NCI-H1694 treated with DMSO at 0.1 percent for 48 hours (cell line): ENCODE measurements around the gene MAST1.
"Not testable (repeated sequence)": the region's sequence is repeated elsewhere in the genome, so short reads cannot be mapped to it uniquely, and the experiment has no call there.

Experiments used
- DNase-seq: peaks from one replicate; lab custom pipeline; 2025; lab: John Stamatoyannopoulos, UW

The MAST1 gene

GRCh38 chr19:12896460-12896859 lies 58.1 kb downstream of the MAST1 start:
- no peak for DNase-seq

GRCh38 chr19:12899891-12900518 lies 61.7 kb downstream of the MAST1 start:
- DNase-seq: no peak

GRCh38 chr19:12907166-12907565 lies 68.9 kb downstream of the MAST1 start:
- DNase-seq: no peak

GRCh38 chr19:12912571-12912970 lies 74.3 kb downstream of the MAST1 start:
- DNase-seq: no peak

GRCh38 chr19:12913011-12913561 lies 74.8 kb downstream of the MAST1 start:
- peak; percentile 91 for DNase-seq

GRCh38 chr19:12913851-12914690 lies 75.8 kb downstream of the MAST1 start:
- DNase-seq: peak; percentile 23

- not testable (repeated sequence) for DNase-seq
These were observed 77.5 kb downstream of the MAST1 start for GRCh38 chr19:12915860-12916259.

GRCh38 chr19:12918253-12918652 lies 79.9 kb downstream of the MAST1 start:
- no peak for DNase-seq

GRCh38 chr19:12921047-12921446 lies 82.7 kb downstream of the MAST1 start:
- no peak for DNase-seq

- DNase-seq: no peak
These were observed 84.6 kb downstream of the MAST1 start for GRCh38 chr19:12922959-12923358.
